Keratinocyte (primary cell): ENCODE results near the gene ABR. TPM values are rescaled to one million over a fixed set of nuclear protein-coding genes. Genes with fewer than 3 reads are reported as not detected.

Experiments
- DNase-seq: peaks from one replicate; pipeline ENCODE4 v3.0.0-alpha.2; 2011; ENCODE audit warnings: low read depth, missing footprints, low spot score
- FAIRE-seq: peaks from 2 replicates; lab custom pipeline; 2011; peaks lifted over from hg19 to GRCh38; lab: Jason Lieb, UNC
- H2AFZ ChIP-seq: 2 replicates; pipeline ENCODE4 v1.6.0; 2012; ENCODE audit warnings: low read length, control low read depth, inconsistent platforms; ENCODE audit not compliant: control insufficient read depth
- H3K27ac ChIP-seq: 2 replicates; pipeline ENCODE4 v1.5.1; 2011; ENCODE audit warnings: low read length; ENCODE audit not compliant: control insufficient read depth, insufficient read depth
- H3K27me3 ChIP-seq: 3 replicates; pipeline ENCODE4 v1.6.0; 2011; ENCODE audit warnings: low read length; ENCODE audit not compliant: control insufficient read depth, insufficient read depth; ENCODE audit errors: extremely low read depth
- H3K36me3 ChIP-seq, 2 experiments: 2 replicates in 1 of 2; 3 replicates in 1 of 2; pipeline ENCODE4 v1.5.1; 2011; ENCODE audit warnings: low read length in 2 of 2, mild to moderate bottlenecking in 1 of 2; ENCODE audit not compliant: control insufficient read depth in 2 of 2, insufficient read depth in 2 of 2; ENCODE audit errors: extremely low read depth in 1 of 2
- H3K4me1 ChIP-seq: 3 replicates; pipeline ENCODE4 v1.5.1; 2011; ENCODE audit warnings: low read length; ENCODE audit not compliant: control insufficient read depth, insufficient read depth; ENCODE audit errors: extremely low read depth
- H3K4me2 ChIP-seq: 3 replicates; pipeline ENCODE4 v1.6.0; 2011; ENCODE audit warnings: low read depth, low read length; ENCODE audit not compliant: control insufficient read depth, insufficient read depth; ENCODE audit errors: extremely low read depth
- H3K4me3 ChIP-seq, 3 experiments: fragments of 200-600 bp in 1 of 3; sonication (generic) in 1 of 3; 2 replicates in 2 of 3; 3 replicates in 1 of 3; pipeline ENCODE4 v1.5.1; 2011 to 2016; ENCODE audit warnings: low read length in 3 of 3, mild to moderate bottlenecking in 3 of 3, control low read depth in 2 of 3, inconsistent platforms in 1 of 3, low read depth in 1 of 3, mixed read lengths in 1 of 3, mixed run types in 1 of 3, moderate library complexity in 1 of 3; ENCODE audit not compliant: control insufficient read depth in 2 of 3, insufficient read depth in 2 of 3; ENCODE audit errors: extremely low read depth in 1 of 3
- H3K79me2 ChIP-seq: 2 replicates; pipeline ENCODE4 v1.6.0; 2012; ENCODE audit warnings: low read length; ENCODE audit not compliant: control insufficient read depth, insufficient read depth
- H3K9ac ChIP-seq: 3 replicates; pipeline ENCODE4 v1.6.0; 2011; ENCODE audit warnings: low read length; ENCODE audit not compliant: control insufficient read depth, insufficient read depth; ENCODE audit errors: extremely low read depth
- H3K9me1 ChIP-seq: 3 replicates; pipeline ENCODE4 v1.6.0; 2011; ENCODE audit warnings: low read length; ENCODE audit not compliant: control insufficient read depth, insufficient read depth; ENCODE audit errors: extremely low read depth
- H3K9me3 ChIP-seq: 2 replicates; pipeline ENCODE4 v1.5.1; 2012; ENCODE audit warnings: low read depth, low read length; ENCODE audit not compliant: control insufficient read depth
- H4K20me1 ChIP-seq: 3 replicates; pipeline ENCODE4 v1.6.0; 2011; ENCODE audit warnings: low read length; ENCODE audit not compliant: control insufficient read depth, insufficient read depth; ENCODE audit errors: extremely low read depth
- EZH2 ChIP-seq: IDR thresholded peaks from one replicate; pipeline ENCODE4 v1.6.1; 2012; ENCODE audit warnings: inconsistent platforms, mild to moderate bottlenecking, low read length, moderate library complexity
- dilution Hi-C: fragments of 300-500 bp; cut with MboI; formaldehyde crosslinking; loops from one replicate; pipeline ENCODE4 v1.7.0; 2020; ENCODE audit warnings: low sequenced_read_pairs; ENCODE audit not compliant: extremely low pct_ligation_motif_present
- polyA plus RNA-seq, 5 experiments: library from polyadenylated mRNA; depleted of rRNA in 3 of 5; stranded (reverse) in 3 of 5; stranded (forward) in 1 of 5; unstranded in 1 of 5; fragments of >200 nt; gene quantifications; 1 replicate in 1 of 5; 2 replicates in 3 of 5; 3 replicates in 1 of 5; pipeline versions ENCODE4 v1.2.1 to v1.2.3, GENCODE V29; 2011 to 2012; ENCODE audit warnings: missing spikeins in 2 of 5, low read depth in 1 of 5, low replicate concordance in 1 of 5
- TF ChIP-seq, protein P1 (sequence below), 3 experiments: IDR thresholded peaks in 1 of 3; conservative IDR thresholded peaks in 1 of 3; optimal IDR thresholded peaks in 1 of 3; 2 replicates in 2 of 3; 3 replicates in 1 of 3; pipeline versions ENCODE3 to v1.5.1; 2011; ENCODE audit warnings: low read length in 3 of 3, mild to moderate bottlenecking in 3 of 3, moderate library complexity in 2 of 3, control low read depth in 1 of 3, inconsistent platforms in 1 of 3; ENCODE audit not compliant: insufficient read depth in 2 of 3; ENCODE audit errors: extremely low read depth in 1 of 3

ABR gene
- polyA plus RNA-seq, 1 donor (not counting 4 experiments of a cell fraction or from before 2014, with no cell fraction given): 17.3 TPM

DNA sequence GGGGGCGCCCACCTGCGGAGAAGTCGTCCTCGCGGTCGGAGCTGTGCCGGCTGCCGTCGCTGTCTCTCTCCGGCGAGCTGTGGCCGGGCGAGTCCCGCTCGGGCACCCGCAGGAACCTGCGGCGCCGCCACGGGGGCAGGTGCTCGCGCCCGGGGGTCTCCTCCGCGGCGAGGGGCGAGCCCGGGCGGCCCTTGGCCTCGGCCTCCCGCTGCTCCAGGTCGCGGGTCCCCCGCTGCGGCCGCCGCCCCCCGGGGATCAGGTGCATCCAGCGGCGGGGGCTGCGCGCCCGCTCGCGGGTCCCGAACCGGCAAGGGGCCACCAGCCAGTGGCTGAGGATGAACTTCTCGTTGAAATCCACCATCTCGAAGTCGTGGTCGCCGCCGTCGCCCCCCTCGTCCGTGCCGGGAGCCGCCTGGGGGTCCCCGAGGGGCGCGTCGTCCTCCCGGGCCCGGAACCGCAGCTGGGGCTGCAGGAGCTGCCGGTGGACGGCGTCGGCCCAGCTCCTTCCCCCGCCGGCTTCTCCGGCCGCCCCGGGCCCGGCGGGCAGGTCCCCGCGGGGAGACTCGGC is 49.1 kb upstream of the ABR start:
- no peak for FAIRE-seq
- H4K20me1 ChIP-seq: no peaks in the 10 kb centered on the region
- no peaks in the 10 kb centered on the region for H3K79me2 ChIP-seq
- no peak overlapping the region for H2AFZ ChIP-seq
- H3K27me3 ChIP-seq: peaks cover 64% of the 10 kb centered on the region
- dilution Hi-C loops: no loop called here
- peaks cover 5% of the 10 kb centered on the region for H3K9me3 ChIP-seq
- no peak overlapping the region for H3K9ac ChIP-seq
- peak overlapping the region; percentile 27 for H3K4me2 ChIP-seq
- TF ChIP-seq, protein P1, sequence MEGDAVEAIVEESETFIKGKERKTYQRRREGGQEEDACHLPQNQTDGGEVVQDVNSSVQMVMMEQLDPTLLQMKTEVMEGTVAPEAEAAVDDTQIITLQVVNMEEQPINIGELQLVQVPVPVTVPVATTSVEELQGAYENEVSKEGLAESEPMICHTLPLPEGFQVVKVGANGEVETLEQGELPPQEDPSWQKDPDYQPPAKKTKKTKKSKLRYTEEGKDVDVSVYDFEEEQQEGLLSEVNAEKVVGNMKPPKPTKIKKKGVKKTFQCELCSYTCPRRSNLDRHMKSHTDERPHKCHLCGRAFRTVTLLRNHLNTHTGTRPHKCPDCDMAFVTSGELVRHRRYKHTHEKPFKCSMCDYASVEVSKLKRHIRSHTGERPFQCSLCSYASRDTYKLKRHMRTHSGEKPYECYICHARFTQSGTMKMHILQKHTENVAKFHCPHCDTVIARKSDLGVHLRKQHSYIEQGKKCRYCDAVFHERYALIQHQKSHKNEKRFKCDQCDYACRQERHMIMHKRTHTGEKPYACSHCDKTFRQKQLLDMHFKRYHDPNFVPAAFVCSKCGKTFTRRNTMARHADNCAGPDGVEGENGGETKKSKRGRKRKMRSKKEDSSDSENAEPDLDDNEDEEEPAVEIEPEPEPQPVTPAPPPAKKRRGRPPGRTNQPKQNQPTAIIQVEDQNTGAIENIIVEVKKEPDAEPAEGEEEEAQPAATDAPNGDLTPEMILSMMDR (optimal IDR thresholded peaks at IDR 0.05 in 1 of 3, IDR thresholded peaks at IDR 0.05 in 1 of 3, conservative IDR thresholded peaks at IDR 0.05 in 1 of 3; ENCODE audit: extremely low read depth in 1 of 3, insufficient read depth in 2 of 3, low read length in 3 of 3): no peak
- TF ChIP-seq EZH2: peak; percentile 98
- H3K4me3 ChIP-seq: no peak overlapping the region
- H3K36me3 ChIP-seq: no peaks in the 10 kb centered on the region
- H3K27ac ChIP-seq: no peak overlapping the region
- H3K4me1 ChIP-seq: no peaks in the 10 kb centered on the region
- no peak for DNase-seq
- no peaks in the 10 kb centered on the region for H3K9me1 ChIP-seq

- Histone ChIP-seq H3K27me3 (peaks cover 64% of the 10 kb centered on the region), H3K9ac (no peak overlapping the region), H3K4me2 (no peak overlapping the region), H3K9me3 (peaks cover 5% of the 10 kb centered on the region), H3K79me2 (no peaks in the 10 kb centered on the region), H3K9me1 (no peaks in the 10 kb centered on the region), H3K36me3 (no peaks in the 10 kb centered on the region), H3K4me1 (no peaks in the 10 kb centered on the region), H2AFZ (no peak overlapping the region), H3K4me3 (no peak overlapping the region), H4K20me1 (no peaks in the 10 kb centered on the region), H3K27ac (no peak overlapping the region)
- no peak for FAIRE-seq
- dilution Hi-C loops: no loop called here
- no peak for DNase-seq
- TF ChIP-seq, protein P1 (optimal IDR thresholded peaks at IDR 0.05 in 1 of 3, IDR thresholded peaks at IDR 0.05 in 1 of 3, conservative IDR thresholded peaks at IDR 0.05 in 1 of 3; ENCODE audit: extremely low read depth in 1 of 3, insufficient read depth in 2 of 3, low read length in 3 of 3): no peak
- TF ChIP-seq EZH2: no peak
Measured at GRCh38 chr17:1227917-1228780, 48.4 kb upstream of the ABR start.
